Heart right ventricle (tissue), 16 donors: ENCODE results near the gene DTX1. TPM values are rescaled to one million over a fixed set of nuclear protein-coding genes. Genes with fewer than 3 reads are reported as not detected.

Experiments used
- ATAC-seq, 8 donors: fragments of 200-7000 bp; cut with Tn5 transposase; one replicate each; pipeline ENCODE4 v1.9.1; 2020; ENCODE audit warnings: mild to moderate bottlenecking in 8 of 8, moderate library complexity in 8 of 8, moderate number of reproducible peaks in 1 of 8
- DNase-seq, 2 donors: peaks; one replicate each; pipeline ENCODE4 v3.0.0-alpha.2; 2020
- H3K27ac ChIP-seq, 10 donors: fragments of 200-600 bp; sonication (generic) in 2 of 10; one replicate each; pipeline versions ENCODE4 v1.5.0 to v1.8.0; 2020 to 2022; ENCODE audit warnings: mild to moderate bottlenecking in 3 of 10
- H3K27me3 ChIP-seq, 7 donors: fragments of 200-600 bp; one replicate each; pipeline ENCODE4 v1.8.0; 2021 to 2022; ENCODE audit warnings: mild to moderate bottlenecking in 2 of 7
- H3K36me3 ChIP-seq, 9 donors: fragments of 200-600 bp; sonication (generic) in 1 of 9; one replicate each; pipeline versions ENCODE4 v1.5.0 to v1.8.0; 2020 to 2022; ENCODE audit warnings: mild to moderate bottlenecking in 2 of 9
- H3K4me1 ChIP-seq, 9 donors: fragments of 200-600 bp; sonication (generic) in 1 of 9; one replicate each; pipeline versions ENCODE4 v1.5.0 to v1.8.0; 2020 to 2022; ENCODE audit warnings: mild to moderate bottlenecking in 4 of 9
- H3K4me3 ChIP-seq, 10 donors: fragments of 200-600 bp; sonication (generic) in 2 of 10; one replicate each; pipeline versions ENCODE4 v1.5.0 to v1.8.0; 2020 to 2022; ENCODE audit warnings: mild to moderate bottlenecking in 7 of 10, moderate library complexity in 2 of 10
- H3K9me3 ChIP-seq, 11 donors: fragments of 200-600 bp in 10 of 11; sonication (generic) in 2 of 11; one replicate each; pipeline versions ENCODE4 v1.5.0 to v1.8.0; 2013 to 2022; ENCODE audit warnings: mild to moderate bottlenecking in 2 of 11, control low read depth in 1 of 11, moderate library complexity in 1 of 11
- CTCF ChIP-seq, 9 donors: fragments of 200-600 bp; sonication (generic) in 2 of 9; IDR thresholded peaks; one replicate each; pipeline versions ENCODE4 v1.5.0 to v1.8.0; 2021 to 2022; ENCODE audit warnings: antibody characterized with exemption in 9 of 9, mild to moderate bottlenecking in 5 of 9, moderate library complexity in 1 of 9
- WGBS, 2 donors: extraction: QIAGEN DNeasy Blood & Tissue Kit; methylation state at CpG; one replicate each; pipeline ENCODE4 v1.1.7; 2013; ENCODE audit warnings: inconsistent platforms in 1 of 2; 5-methylcytosine and 5-hydroxymethylcytosine counted together
- intact Hi-C, 10 donors: fragments of 100-400 bp; cut with DNase I; formaldehyde crosslinking; loops; one replicate each; pipeline versions ENCODE4 v1.11.1 to v1.14.2; 2022
- polyA plus RNA-seq, 2 donors: library from polyadenylated mRNA; stranded (reverse); fragments of 200-250 nt; gene quantifications; one replicate each; pipeline ENCODE4 v1.2.3, GENCODE V29; 2013
- total RNA-seq, 10 donors: library from RNA; stranded (reverse); fragmentation: NEBNext Ultra II Directional in 3 of 10; extraction: Animal tissue kit (Norgen Biotek cat#: 25700) in 3 of 10; gene quantifications; one replicate each; pipeline versions ENCODE4 v1.2.1 to v1.2.4, GENCODE V29; 2021 to 2023
- donor health status: Arrhythmogenic right ventricular cardiomyopathy.
- donor health status: ischemic (EF 13 %, LVEDD 7.1; RV severe dilation, severe dysfunction).
- donor health status: healthy with polysubstance abuse.
- donor health status: DM: no; HTN: yes; CAD: no.
- donor health status: DM: no; HTN: no; CAD: no.
- donor health status: ischemic (EF 25% LVEDD 6.9; RV normal size, moderate dysfunction).
- donor health status: ischemic (EF 25% LVEDD 5.7; RV mildly dilated, moderate dysfunction).
- donor health status: healthy.
- donor health status: DM: yes; HTN: yes; CAD: no.
- donor health status: Ischemic cardiomyopathy.
- donor health status: ischemic (EF 35%, LVEDD 5.7; RV mildly dilated, moderate dysfunction).
- donor health status: nonischemic (EF 11% LVEDD 7.7; RV severe dilation, severe dysfunction).
- donor health status: DM: yes; HTN: yes; CAD: no.
- donor health status: PGD.
- donor health status: ischemic (EF 29% LVEDD 5.4; RV normal size, mild dysfunction).
- donor health status: nonischemic (EF 23%, LVEDD 6.1; RV moderate dilation, normal function).

DTX1 gene
- total and polyA plus RNA-seq, 12 donors: 0.94 to 6.4 (median 1.5) TPM

- 77 to 79% methylated on average over 21 of the region's 21 CpGs for WGBS, 2 donors
- no peak for DNase-seq
- Histone ChIP-seq H3K27me3 (peaks cover 0 to 78% (median 48%) of the 10 kb centered on the region in 7 donors), H3K27ac (no peak overlapping the region), H3K9me3 (no peaks in the 10 kb centered on the region), H3K36me3 (no peaks in the 10 kb centered on the region), H3K4me3 (no peak overlapping the region), H3K4me1 (peaks cover 0 to 10% (median 5%) of the 10 kb centered on the region in 9 donors)
- no peak for ATAC-seq
- no peak for TF ChIP-seq CTCF (IDR thresholded peaks at IDR 0.05)
- intact Hi-C loops: loop anchor here in 1 of 10 donors (5.0 kb wide), 1 partner anchor 33 kb away; the partner anchor contains the start of gene DTX1
Measured at GRCh38 chr12:113090740-113091139, 34.2 kb downstream of the DTX1 start.

GRCh38 chr12:113091506-113091905, 35.0 kb downstream of the DTX1 start:
- TF ChIP-seq CTCF (IDR thresholded peaks at IDR 0.05): no peak
- intact Hi-C loops: loop anchor here in 1 of 10 donors (5.0 kb wide), 1 partner anchor 34 kb away; the partner anchor contains the start of gene DTX1
- no peak overlapping the region for H3K27ac ChIP-seq
- 64 to 74% methylated on average over 3 of the region's 3 CpGs for WGBS, 2 donors
- no peak for DNase-seq
- no peaks in the 10 kb centered on the region for H3K36me3 ChIP-seq
- H3K4me1 ChIP-seq: peaks cover 0 to 10% (median 5%) of the 10 kb centered on the region in 9 donors
- H3K27me3 ChIP-seq: peaks cover 0 to 74% (median 47%) of the 10 kb centered on the region in 7 donors
- ATAC-seq: no peak
- H3K4me3 ChIP-seq: no peak overlapping the region
- H3K9me3 ChIP-seq: no peaks in the 10 kb centered on the region

- Histone ChIP-seq H3K4me3 (peak overlapping the region in 1 of 10 donors; percentile 9), H3K27ac (no peak overlapping the region), H3K27me3 (peaks cover 0 to 63% (median 38%) of the 10 kb centered on the region in 7 donors), H3K9me3 (no peaks in the 10 kb centered on the region), H3K4me1 (peaks cover 0 to 11% (median 5%) of the 10 kb centered on the region in 9 donors), H3K36me3 (no peaks in the 10 kb centered on the region)
- WGBS, 2 donors: 10 to 27% methylated on average over 31 of the region's 31 CpGs
- DNase-seq: peak in 1 of 2 donors; percentile 41
- TF ChIP-seq CTCF (IDR thresholded peaks at IDR 0.05): peak in 4 of 9 donors; percentile 18 to 24 (median 20)
- intact Hi-C loops: loop anchor here in 1 of 10 donors (5.0 kb wide), 1 partner anchor 36 kb away; the partner anchor contains the start of gene DTX1
- peak in 4 of 8 donors; percentile 23 to 54 (median 31) for ATAC-seq
Measured at GRCh38 chr12:113092607-113093408, 36.3 kb downstream of the DTX1 start.

- H3K27me3 ChIP-seq: peaks cover 0 to 57% (median 34%) of the 10 kb centered on the region in 7 donors
- 46 to 47% methylated on average over 31 to 32 of the region's 32 CpGs for WGBS, 2 donors
- ATAC-seq (peak in 1 of 8 donors; percentile 23), DNase-seq (no peak)
- H3K27ac ChIP-seq: no peak overlapping the region
- TF ChIP-seq CTCF (IDR thresholded peaks at IDR 0.05): no peak
- H3K4me1 ChIP-seq: peaks cover 0 to 18% (median 9%) of the 10 kb centered on the region in 9 donors
- no peak overlapping the region for H3K4me3 ChIP-seq
- intact Hi-C loops: loop anchor here in 1 of 10 donors (5.0 kb wide), 1 partner anchor 36 kb away; the partner anchor contains the start of gene DTX1
- H3K36me3 ChIP-seq: no peaks in the 10 kb centered on the region
- no peaks in the 10 kb centered on the region for H3K9me3 ChIP-seq
Measured at GRCh38 chr12:113093409-113094101, 37.0 kb downstream of the DTX1 start.
